ENCODE results near the gene TBC1D23. TPM values are rescaled to one million over a fixed set of nuclear protein-coding genes. Genes with fewer than 3 reads are reported as not detected.
A peak's percentile ranks its signal among the peaks of the same experiment; 100 is the strongest.
"Not testable (repeated sequence)": the region's sequence is repeated elsewhere in the genome, so short reads cannot be mapped to it uniquely, and the experiment has no call there.

The TBC1D23 gene
- polyA plus RNA-seq, 1 donor (not counting 4 experiments of a cell fraction or from before 2014, with no cell fraction given): 42.4 TPM

DNA sequence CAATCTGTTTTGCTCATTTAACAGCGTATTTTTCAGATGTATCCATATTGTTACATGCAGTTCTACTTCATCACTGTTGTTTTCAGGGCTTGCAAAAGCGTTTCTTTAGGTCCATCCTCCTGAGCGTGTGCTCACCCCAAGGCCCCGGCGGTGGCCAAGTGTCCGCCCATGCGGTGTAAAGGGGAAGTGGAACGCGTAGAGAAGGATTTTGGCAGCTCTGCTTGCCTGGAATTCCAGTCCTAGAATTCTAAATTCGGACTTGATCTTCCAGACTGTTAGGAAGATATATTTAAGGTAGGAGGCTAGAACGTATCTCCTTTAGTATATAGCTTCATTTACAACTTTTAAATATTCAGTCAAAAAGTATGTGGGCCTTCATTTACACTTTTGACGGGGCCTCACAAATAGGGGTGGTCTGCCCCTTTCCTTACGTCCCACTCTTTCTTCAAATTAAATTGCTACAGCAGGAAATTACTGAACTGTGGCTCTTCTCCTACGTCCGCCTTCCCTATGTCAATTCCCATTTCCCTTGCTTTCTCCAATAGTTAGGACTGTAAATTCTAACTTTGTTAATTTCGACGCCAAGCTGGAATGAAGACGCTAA is 609 bp upstream of the TBC1D23 start:
- DNase-seq (ENCODE audit: low read depth, low spot score): no peak
- H3K9me3 ChIP-seq (ENCODE audit: control insufficient read depth, low read depth, low read length): no peaks in the 10 kb centered on the region
- no peaks in the 10 kb centered on the region for H3K9me1 ChIP-seq (ENCODE audit: control insufficient read depth, extremely low read depth, insufficient read depth, low read length)
- peak overlapping the region; percentile 93 for H3K27ac ChIP-seq (ENCODE audit: control insufficient read depth, insufficient read depth, low read length)
- peaks cover 43% of the 10 kb centered on the region for H3K79me2 ChIP-seq (ENCODE audit: control insufficient read depth, insufficient read depth, low read length)
- no peaks in the 10 kb centered on the region for H3K27me3 ChIP-seq (ENCODE audit: control insufficient read depth, extremely low read depth, insufficient read depth, low read length)
- H4K20me1 ChIP-seq (ENCODE audit: control insufficient read depth, extremely low read depth, insufficient read depth, low read length): no peaks in the 10 kb centered on the region
- H3K4me1 ChIP-seq (ENCODE audit: control insufficient read depth, extremely low read depth, insufficient read depth, low read length): peaks cover 40% of the 10 kb centered on the region
- H3K9ac ChIP-seq (ENCODE audit: control insufficient read depth, extremely low read depth, insufficient read depth, low read length): peak overlapping the region; percentile 95
- no peak for FAIRE-seq
- TF ChIP-seq EZH2 (IDR thresholded peaks at IDR 0.05; ENCODE audit: low read length): no peak
- TF ChIP-seq, protein P1, sequence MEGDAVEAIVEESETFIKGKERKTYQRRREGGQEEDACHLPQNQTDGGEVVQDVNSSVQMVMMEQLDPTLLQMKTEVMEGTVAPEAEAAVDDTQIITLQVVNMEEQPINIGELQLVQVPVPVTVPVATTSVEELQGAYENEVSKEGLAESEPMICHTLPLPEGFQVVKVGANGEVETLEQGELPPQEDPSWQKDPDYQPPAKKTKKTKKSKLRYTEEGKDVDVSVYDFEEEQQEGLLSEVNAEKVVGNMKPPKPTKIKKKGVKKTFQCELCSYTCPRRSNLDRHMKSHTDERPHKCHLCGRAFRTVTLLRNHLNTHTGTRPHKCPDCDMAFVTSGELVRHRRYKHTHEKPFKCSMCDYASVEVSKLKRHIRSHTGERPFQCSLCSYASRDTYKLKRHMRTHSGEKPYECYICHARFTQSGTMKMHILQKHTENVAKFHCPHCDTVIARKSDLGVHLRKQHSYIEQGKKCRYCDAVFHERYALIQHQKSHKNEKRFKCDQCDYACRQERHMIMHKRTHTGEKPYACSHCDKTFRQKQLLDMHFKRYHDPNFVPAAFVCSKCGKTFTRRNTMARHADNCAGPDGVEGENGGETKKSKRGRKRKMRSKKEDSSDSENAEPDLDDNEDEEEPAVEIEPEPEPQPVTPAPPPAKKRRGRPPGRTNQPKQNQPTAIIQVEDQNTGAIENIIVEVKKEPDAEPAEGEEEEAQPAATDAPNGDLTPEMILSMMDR (optimal IDR thresholded peaks at IDR 0.05 in 1 of 3, IDR thresholded peaks at IDR 0.05 in 1 of 3, conservative IDR thresholded peaks at IDR 0.05 in 1 of 3; ENCODE audit: extremely low read depth in 1 of 3, insufficient read depth in 2 of 3, low read length in 3 of 3): no peak
- H2AFZ ChIP-seq (ENCODE audit: control insufficient read depth, low read length): peak overlapping the region; percentile 92
- dilution Hi-C loops (cut with MboI; ENCODE audit: extremely low pct_ligation_motif_present, low sequenced_read_pairs): no loop called here
- H3K4me3 ChIP-seq (ENCODE audit: control insufficient read depth in 2 of 3, extremely low read depth in 1 of 3, insufficient read depth in 2 of 3, low read depth in 1 of 3, low read length in 3 of 3): peak overlapping the region; percentile 47 to 78 (median 77)
- H3K36me3 ChIP-seq (ENCODE audit: control insufficient read depth in 2 of 2, extremely low read depth in 1 of 2, insufficient read depth in 2 of 2, low read length in 2 of 2): no peaks in the 10 kb centered on the region
- H3K4me2 ChIP-seq (ENCODE audit: control insufficient read depth, extremely low read depth, insufficient read depth, low read depth, low read length): peak overlapping the region; percentile 93

DNA sequence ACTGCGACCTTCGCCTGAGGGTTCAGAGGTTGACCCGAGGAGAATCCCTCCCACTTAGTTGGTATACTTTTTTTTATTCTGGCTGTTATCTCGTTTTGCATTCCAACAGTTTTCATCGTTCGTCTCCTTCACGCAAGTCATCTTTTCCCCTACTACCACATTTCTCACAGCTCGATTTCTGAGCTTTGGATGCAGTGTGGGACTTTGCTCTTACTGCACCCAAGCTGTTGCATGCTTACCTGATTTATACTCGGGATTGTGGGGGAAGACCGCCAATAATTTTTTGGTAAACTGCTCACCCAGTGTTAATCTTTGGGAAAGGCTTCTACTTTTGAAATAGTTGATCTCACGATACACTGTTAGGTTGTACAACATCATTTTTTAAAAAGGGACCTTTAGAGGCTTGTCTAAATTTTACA is 702 bp downstream of the TBC1D23 start:
- Histone ChIP-seq H3K9me3 (ENCODE audit: control insufficient read depth, low read depth, low read length) (no peaks in the 10 kb centered on the region), H3K79me2 (ENCODE audit: control insufficient read depth, insufficient read depth, low read length) (peaks cover 56% of the 10 kb centered on the region), H3K4me2 (ENCODE audit: control insufficient read depth, extremely low read depth, insufficient read depth, low read depth, low read length) (peak overlapping the region; percentile 87), H3K9me1 (ENCODE audit: control insufficient read depth, extremely low read depth, insufficient read depth, low read length) (no peaks in the 10 kb centered on the region), H3K4me3 (ENCODE audit: control insufficient read depth in 2 of 3, extremely low read depth in 1 of 3, insufficient read depth in 2 of 3, low read depth in 1 of 3, low read length in 3 of 3) (peak overlapping the region; percentile 78 to 98 (median 88)), H3K9ac (ENCODE audit: control insufficient read depth, extremely low read depth, insufficient read depth, low read length) (peak overlapping the region; percentile 95), H3K4me1 (ENCODE audit: control insufficient read depth, extremely low read depth, insufficient read depth, low read length) (peaks cover 46% of the 10 kb centered on the region), H3K36me3 (ENCODE audit: control insufficient read depth in 2 of 2, extremely low read depth in 1 of 2, insufficient read depth in 2 of 2, low read length in 2 of 2) (no peaks in the 10 kb centered on the region), H3K27ac (ENCODE audit: control insufficient read depth, insufficient read depth, low read length) (peak overlapping the region; percentile 93), H3K27me3 (ENCODE audit: control insufficient read depth, extremely low read depth, insufficient read depth, low read length) (no peaks in the 10 kb centered on the region), H2AFZ (ENCODE audit: control insufficient read depth, low read length) (no peak overlapping the region), H4K20me1 (ENCODE audit: control insufficient read depth, extremely low read depth, insufficient read depth, low read length) (no peaks in the 10 kb centered on the region)
- FAIRE-seq (no peak), DNase-seq (ENCODE audit: low read depth, low spot score) (no peak)
- TF ChIP-seq EZH2 (IDR thresholded peaks at IDR 0.05; ENCODE audit: low read length): no peak
- dilution Hi-C loops (cut with MboI; ENCODE audit: extremely low pct_ligation_motif_present, low sequenced_read_pairs): no loop called here

DNA sequence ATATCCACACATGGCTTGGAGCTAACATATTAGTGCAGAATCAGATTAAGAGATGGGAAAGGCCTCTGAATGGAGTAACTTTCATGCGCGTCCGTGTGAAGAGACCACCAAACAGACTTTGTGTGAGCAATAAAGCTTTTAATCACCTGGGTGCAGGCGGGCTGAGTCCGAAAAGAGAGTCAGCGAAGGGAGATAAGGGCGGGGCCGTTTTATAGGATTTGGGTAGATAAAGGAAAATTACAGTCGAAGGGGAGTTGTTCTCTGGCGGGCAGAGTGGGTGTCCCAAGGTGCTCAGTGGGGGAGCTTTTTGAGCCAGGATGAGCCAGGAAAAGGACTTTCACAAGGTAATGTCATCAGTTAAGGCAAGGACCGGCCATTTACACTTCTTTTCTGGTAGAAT is 2.1 kb downstream of the TBC1D23 start:
- dilution Hi-C loops (cut with MboI; ENCODE audit: extremely low pct_ligation_motif_present, low sequenced_read_pairs); H3K9me3 ChIP-seq (ENCODE audit: control insufficient read depth, low read depth, low read length); H3K9me1 ChIP-seq (ENCODE audit: control insufficient read depth, extremely low read depth, insufficient read depth, low read length); H3K27ac ChIP-seq (ENCODE audit: control insufficient read depth, insufficient read depth, low read length); H4K20me1 ChIP-seq (ENCODE audit: control insufficient read depth, extremely low read depth, insufficient read depth, low read length); H2AFZ ChIP-seq (ENCODE audit: control insufficient read depth, low read length); H3K4me3 ChIP-seq (ENCODE audit: control insufficient read depth in 2 of 3, extremely low read depth in 1 of 3, insufficient read depth in 2 of 3, low read depth in 1 of 3, low read length in 3 of 3); H3K9ac ChIP-seq (ENCODE audit: control insufficient read depth, extremely low read depth, insufficient read depth, low read length); H3K27me3 ChIP-seq (ENCODE audit: control insufficient read depth, extremely low read depth, insufficient read depth, low read length); DNase-seq (ENCODE audit: low read depth, low spot score); H3K36me3 ChIP-seq (ENCODE audit: control insufficient read depth in 2 of 2, extremely low read depth in 1 of 2, insufficient read depth in 2 of 2, low read length in 2 of 2); FAIRE-seq: not testable (repeated sequence)
- H3K79me2 ChIP-seq (ENCODE audit: control insufficient read depth, insufficient read depth, low read length): peaks cover 69% of the 10 kb centered on the region
- peaks cover 59% of the 10 kb centered on the region for H3K4me1 ChIP-seq (ENCODE audit: control insufficient read depth, extremely low read depth, insufficient read depth, low read length)
- H3K4me2 ChIP-seq (ENCODE audit: control insufficient read depth, extremely low read depth, insufficient read depth, low read depth, low read length): peak overlapping the region; percentile 91

All from keratinocyte (primary cell).